DMS153 treated with DMSO at 0.1 percent for 48 hours (cell line): Measurements from ENCODE around the gene TMUB1.

ENCODE experiments used
- DNase-seq: peaks from one replicate; lab custom pipeline; 2025; ENCODE audit not compliant: unreplicated experiment; lab: John Stamatoyannopoulos, UW

The TMUB1 gene, protein sequence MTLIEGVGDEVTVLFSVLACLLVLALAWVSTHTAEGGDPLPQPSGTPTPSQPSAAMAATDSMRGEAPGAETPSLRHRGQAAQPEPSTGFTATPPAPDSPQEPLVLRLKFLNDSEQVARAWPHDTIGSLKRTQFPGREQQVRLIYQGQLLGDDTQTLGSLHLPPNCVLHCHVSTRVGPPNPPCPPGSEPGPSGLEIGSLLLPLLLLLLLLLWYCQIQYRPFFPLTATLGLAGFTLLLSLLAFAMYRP

GRCh38 chr7:151083071-151083823, at the start of gene TMUB1:
TMUB1 (minus strand) TSS chr7:151083493; CDS start chr7:151082563, 930 bp downstream.
- DNase-seq, result peak; percentile 29

- no peak for DNase-seq
Measured at GRCh38 chr7:151132461-151133205, 49.3 kb upstream of the TMUB1 start.

DNA sequence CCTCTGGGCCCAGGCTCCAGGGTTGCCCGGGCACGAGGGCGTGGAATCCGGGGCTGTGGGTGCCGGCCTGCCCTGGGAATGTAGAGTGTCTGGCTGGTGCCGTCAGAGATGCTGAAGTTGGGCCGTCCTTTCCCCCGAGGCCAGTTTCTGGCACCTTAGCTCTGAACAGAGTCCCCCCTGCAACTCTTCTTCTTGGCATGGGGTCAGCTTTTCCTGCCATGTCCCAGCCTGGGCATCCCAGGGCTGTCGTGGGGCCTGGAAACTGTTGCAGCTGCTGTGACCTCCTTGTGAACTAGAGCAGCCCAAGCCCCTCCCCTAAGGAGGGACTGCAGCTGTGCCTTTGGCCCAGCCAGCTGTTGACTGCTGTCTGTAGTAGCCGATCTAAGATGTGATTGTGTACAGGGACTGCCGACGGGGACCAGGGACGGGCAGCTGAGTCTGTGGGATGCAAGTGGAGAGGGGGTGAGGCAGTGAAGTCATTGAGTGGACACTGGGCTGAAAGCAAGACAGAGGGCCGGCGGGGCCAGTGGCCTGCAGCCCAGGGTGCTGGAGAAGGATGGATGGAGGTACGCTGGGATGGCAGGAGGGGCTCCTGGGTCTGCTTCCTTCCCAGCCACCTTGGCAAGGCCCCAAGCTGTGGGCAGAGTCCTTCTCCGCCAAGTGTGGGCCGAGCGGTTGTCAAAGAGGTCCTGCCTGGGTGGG, 48.5 kb upstream of the TMUB1 start:
- no peak for DNase-seq

GRCh38 chr7:151131224-151131591, 47.9 kb upstream of the TMUB1 start:
- DNase-seq, result no peak

GRCh38 chr7:151130741-151131157, 47.5 kb upstream of the TMUB1 start:
- no peak for DNase-seq

- no peak for DNase-seq
Measured at GRCh38 chr7:151129960-151130591, 46.8 kb upstream of the TMUB1 start.

DNA sequence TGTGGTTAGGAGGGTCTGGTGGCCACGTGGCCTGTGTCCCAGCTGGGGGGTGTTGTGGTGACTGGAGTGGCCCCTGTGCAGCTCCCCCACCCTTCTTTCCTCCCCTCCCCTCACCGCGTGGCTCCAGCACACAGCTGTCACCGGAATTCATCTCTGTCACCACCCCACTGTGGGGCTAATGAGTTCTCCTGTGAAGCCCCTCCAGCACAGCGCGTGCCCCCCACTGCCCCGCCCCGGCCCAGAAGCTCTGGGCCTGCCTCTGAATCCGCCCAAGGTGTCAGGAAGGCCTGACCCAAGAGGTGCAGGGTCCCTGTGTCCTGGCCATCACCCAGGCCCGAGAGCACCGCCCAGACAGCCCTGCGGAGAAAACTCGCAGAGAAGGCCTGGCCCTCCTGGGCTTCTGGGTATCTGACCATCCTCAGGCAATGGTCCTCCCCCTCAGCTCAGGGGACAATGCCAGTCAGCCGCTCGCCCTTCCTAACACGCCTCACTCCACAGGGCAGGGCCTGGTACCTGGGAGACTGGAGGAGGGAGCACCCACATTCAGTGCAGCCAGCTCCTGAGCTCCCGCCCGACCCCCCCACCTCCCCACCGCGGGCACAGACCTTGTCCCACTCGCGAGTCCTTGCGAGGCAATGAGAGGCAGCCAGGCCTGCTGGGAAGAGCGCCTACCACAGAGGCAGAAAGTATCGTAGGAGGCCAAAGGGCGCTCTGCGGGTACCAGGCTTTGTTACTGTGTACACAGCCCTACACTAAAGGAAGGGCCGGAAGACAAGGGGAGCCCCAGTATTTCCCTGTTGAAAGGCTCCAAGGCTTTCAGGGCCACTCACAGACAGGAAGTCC, 46.0 kb upstream of the TMUB1 start:
- no peak for DNase-seq

DNA sequence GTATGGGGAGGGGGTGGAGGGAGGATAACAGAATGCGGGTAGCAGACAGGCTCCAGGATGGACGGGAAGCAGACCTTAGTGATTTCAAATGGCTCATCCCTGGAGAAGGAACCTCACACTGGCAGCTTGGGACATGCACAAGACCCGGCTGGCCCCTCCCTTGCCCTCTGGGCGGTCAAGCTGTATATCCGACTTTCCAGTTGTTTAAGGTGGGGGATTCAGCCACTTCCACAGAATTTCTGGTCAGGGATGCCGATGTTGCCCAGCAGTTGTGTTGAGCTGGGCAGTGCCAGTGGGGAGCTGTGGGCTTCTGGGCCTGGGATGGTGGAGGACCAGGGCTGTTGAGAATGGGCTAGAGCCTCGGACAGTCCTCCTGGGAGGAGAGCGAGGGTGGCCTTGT, 45.4 kb upstream of the TMUB1 start:
- DNase-seq, result no peak

DNA sequence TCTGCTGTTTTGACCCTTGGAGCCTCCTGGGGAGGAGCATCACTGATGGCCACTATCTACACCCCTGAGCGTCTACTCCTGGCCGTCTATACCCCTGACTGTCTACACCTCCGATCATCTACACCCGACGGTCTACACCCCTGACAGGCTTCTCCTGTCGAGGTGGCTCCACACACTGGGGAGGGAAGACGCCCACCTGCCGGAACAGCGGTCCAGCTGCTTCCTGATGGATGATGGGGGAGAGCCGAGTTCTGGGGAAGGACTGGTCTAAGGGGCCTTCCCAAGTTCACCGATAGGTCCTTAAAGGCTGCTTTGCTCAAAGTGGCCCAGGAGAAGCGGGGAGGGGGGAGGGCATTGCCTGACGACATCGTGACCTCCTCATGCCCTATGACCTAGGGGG, 44.9 kb upstream of the TMUB1 start:
- DNase-seq, result no peak

GRCh38 chr7:151126491-151127137, 43.3 kb upstream of the TMUB1 start:
- DNase-seq, result no peak

DNA sequence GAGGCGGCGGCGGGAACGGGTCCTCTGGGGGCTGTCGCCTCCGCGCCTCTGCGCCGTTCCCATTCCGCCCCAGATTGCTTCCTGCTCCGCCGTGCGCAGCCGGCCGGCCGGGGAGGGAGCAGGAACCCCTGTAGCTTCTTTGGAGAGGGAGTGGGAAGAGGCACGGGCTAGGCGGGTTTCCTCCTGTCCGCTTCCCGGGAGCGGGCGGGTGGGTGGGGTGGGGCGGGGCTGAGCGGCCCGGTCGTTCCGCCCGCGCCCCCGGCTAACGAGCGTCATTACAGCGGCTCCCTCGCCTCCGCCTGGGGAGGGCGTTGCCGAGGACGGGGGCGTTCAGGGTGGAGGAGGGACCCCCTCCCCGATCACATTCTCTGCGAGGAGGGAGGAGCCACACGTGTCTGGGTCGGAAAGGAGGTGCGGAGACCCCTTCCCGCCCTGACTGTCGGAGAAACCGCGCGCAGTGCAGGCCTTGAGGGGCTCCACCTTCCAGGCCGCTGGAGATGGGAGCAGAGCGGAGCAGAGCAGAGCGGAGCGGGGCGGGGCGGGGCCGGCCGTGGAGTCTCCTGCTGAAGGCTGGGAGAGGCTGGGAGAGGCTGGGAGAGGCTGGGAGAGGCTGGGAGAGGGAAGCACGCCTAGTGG, 42.7 kb upstream of the TMUB1 start:
- DNase-seq, result no peak

DNA sequence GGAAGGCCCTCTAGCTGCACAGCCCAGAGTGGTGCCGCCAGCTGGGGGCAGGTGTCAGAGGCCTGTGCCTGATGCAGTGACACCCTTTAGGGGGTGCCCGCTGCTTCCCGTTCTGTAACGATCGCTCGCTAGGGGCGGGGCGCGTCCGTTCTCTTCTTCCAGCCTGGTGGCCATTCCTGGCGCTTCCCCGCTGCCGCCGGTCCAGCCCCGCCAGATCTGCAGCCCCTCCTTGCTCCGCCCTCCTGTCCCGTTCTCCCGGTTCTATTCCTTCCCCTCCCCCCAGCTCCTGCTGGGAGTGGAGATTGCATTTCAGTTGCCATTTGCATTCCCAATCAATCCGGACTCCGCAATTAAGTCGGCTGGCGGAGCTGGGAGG, 42.2 kb upstream of the TMUB1 start:
- DNase-seq, result no peak

- DNase-seq, result no peak
Measured at GRCh38 chr7:151124899-151125399, 41.7 kb upstream of the TMUB1 start.

- no peak for DNase-seq
Measured at GRCh38 chr7:151124481-151124880, 41.2 kb upstream of the TMUB1 start.

DNA sequence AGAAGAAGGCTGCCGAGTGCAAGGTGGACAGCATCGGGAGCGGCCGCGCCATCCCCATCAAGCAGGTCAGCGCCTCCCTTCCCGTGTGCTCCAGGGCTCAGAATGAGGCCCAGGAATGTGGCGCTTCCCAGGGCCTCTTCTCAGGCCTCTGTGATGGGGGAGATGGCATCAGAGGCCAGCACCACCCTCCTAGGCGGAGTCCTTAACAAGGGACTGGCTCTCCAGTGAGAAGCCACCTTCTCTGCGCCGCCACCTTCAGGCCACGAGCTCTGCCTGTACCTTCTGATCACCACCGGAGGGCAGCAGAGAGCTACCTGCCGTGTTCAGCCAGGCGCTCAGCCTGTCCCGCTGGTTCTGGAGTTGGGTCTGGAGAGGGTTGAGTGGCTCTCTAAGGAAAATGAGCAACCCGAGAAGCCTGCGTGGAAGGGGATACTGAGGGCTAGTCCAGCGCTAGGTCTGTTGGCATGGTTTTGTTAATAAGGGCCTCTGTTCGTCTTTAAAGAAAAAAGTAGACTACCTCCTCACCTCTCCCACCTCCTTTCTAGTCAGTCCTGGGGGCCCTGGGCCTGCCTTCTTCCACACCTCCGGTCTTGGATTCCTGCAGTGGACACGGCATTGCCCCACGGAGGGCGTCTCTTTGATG, 40.6 kb upstream of the TMUB1 start:
- DNase-seq, result peak; percentile 59

GRCh38 chr7:151123158-151123821, 40.0 kb upstream of the TMUB1 start:
- DNase-seq, result no peak

- DNase-seq, result no peak
Measured at GRCh38 chr7:151122796-151123157, 39.5 kb upstream of the TMUB1 start.

DNA sequence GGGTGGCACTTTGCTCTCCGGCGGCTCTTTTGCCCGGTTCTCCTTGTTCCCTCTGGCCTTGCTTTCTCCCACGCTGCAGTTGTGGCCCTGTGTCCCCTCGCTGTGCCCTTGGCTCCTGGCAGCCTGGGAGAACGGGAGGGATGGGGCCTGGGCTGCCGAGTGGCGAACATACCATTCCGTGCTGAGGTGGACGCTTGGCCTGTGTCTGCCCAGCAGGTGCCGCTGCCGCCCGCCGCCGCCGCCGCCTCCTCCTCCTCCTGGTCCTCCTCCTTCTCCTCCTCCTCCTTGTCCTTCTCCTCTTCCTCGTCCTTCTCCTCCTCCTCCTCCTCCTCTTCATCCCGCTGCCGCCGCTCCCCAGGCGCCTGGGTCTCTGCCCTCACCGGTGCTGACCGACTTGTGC, 39.0 kb upstream of the TMUB1 start:
- no peak for DNase-seq
